Hematopoietic multipotent progenitor cell treated with erythropoietin and hydrocortisone succinate and interleukin-3 and kit ligand, for 17 days (in vitro differentiated cells): ENCODE measurements around the gene NPFF.
"Not testable (repeated sequence)": the region's sequence is repeated elsewhere in the genome, so short reads cannot be mapped to it uniquely, and the experiment has no call there.

ENCODE experiments used
- DNase-seq: peaks from one replicate; pipeline ENCODE4 v3.0.0-alpha.2; 2015; ENCODE audit warnings: low spot score

NPFF gene

DNA sequence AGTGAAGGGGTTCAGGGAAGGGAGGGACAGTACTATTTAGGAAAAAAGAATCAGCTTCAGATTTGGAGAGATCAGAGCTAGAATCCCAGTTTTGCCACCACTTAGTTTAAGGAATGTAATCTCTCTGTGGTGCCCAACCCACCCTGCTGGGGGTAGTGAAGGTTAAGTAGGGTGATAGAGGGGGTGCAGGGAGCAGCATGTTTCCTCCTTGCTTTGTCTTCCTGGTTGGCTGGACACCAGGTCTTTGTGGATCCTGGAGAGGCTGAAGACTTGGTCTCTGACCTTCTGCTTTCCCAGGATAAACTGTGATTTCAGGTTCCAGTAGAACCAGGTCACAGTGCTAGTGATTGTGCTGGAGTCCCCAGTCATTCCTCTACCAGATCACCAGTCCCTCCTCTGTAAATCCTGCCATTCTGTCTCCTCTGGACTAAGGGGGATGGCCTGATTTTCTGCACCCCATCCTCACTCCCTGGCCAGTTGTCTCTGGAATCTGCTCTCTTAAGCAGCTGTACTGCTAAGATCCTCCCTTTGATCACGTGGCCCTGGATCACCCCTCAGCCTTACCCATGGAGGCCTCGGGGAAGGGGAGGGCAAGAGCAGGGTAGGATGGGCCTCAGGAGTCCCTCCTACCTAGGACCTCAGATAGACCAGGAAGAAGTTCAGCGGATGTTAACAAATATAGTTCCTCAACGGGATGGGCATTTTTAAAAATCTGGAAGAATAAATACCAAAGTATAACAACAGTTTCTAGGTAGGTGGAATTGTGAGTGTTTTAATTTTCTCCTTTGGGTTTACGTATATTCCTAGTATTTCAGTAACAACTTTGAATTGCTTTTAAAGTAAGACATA, 11.2 kb downstream of the NPFF start:
- DNase-seq: no peak

DNA sequence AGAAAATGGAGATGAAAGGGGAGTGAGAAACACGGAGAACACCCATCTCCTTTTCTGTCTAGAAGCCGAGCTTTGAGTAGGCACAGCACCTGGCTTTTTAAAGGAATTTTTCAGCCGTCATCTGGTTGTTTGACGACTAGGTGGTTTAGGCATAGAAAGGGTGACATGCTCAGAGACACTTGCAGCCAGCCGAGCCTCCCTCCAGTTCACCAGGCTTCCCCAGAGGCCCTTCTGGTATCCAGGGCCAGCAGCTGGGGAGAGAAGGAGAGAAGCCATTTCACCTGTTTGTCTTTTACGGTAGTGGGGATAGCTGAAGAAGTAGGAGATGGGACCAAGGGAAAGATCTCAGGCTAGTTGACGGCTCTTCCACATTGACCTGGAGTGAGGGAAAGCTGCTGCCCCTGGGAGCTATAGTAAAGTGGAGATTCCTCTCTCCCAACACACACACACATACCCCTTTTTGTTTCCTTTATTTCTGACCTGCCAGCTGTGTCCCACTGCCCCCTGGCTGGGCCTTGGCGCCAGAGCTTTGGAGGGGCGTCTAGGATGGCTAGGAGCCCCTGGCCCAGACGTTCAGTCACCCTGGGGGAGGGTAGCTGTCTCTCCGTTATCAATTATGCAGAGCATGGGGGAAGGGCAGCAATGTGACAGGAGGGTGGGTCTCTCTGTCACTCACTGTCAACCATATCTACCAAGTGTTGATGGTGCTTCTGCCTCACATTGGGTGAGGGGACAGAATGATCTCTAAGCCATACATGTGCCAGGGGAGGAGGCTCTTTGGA, 13.5 kb downstream of the NPFF start:
- peak; percentile 30 for DNase-seq

DNA sequence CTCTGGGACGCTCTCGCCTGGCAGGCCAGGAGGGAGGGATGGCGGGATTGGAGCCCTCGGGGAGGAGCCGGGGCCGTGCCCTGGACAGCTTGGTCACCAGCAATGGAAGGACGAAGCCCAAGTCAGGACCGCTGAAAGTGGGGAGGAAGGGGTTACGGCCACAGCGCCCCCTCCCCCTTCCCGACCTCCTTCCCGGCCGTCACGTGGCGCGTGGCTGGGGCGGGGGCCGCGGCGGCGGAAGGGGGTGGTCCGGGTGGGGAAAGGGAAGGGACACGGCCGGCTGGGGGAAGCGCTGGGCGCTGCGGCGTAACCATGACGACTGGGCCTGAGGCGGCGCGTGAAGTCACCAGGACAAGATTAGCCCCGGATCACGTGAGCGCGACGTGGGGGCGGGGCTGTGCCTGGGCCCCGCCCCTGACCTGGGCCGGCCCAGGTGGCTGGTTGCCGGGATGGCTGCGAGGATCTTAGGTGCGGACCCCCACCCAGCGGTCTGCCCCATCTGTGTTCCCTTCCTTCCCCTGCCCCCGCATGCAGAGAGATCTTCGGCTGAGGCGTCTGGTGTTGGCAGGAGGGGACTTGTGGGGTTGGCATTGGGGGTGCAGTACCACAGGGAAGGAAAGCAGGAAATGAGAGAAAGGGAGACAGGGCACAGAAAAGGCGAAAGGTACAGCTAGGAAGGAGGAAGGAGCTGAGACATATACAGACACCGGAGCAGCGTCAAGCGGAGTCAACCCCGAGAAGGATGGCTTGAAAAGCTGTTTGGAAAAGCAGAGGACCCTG, 14.3 kb downstream of the NPFF start:
- peak; percentile 95 for DNase-seq

DNA sequence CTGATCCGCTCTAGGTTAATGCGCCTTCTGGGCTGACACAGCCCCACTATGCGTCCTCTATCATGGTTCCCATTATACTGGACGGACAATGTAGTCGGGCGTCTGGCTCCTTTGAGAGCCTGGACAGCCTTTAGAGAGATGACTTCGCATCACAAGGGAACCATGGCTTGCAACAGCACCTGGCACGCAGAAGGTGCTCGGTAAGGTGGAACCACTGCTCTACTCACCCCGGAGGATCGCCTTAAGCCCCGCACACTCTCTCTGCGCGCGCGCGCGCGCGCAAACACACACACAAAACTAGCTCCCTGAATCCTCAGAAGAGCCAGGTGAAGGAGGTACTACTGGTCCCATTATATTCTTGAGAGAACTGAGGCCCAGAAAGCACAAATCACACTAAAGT, 15.1 kb downstream of the NPFF start:
- DNase-seq: no peak

DNA sequence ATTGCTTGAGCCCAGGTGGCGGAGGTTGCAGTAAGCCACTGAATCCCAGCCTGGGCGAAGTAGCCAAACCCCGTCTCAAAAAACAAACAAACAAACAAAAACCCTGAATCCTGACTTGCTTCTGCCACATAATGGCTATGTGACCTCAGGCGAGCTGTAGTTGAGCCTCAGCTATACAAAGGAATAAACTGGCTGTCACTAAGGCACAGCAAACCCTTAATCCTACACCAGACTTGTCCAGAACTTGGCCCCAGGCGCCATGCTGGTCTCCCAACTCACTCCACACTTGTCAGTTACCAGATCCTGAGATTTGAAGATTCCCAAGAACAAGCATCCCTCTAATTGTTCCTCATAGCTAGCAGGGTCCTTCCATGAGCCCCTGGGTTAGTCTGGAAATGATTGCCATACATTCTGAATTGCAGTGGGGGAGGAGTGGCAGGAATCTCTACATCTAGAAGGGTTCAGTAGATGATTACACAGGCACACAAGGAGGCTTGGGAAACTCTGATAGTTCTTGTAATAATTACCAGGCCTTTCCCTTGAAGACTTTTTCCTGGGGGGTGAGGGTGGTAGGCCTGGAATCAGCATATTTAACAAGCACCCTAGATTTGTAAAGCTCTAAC, 17.9 kb downstream of the NPFF start:
- no peak for DNase-seq

DNA sequence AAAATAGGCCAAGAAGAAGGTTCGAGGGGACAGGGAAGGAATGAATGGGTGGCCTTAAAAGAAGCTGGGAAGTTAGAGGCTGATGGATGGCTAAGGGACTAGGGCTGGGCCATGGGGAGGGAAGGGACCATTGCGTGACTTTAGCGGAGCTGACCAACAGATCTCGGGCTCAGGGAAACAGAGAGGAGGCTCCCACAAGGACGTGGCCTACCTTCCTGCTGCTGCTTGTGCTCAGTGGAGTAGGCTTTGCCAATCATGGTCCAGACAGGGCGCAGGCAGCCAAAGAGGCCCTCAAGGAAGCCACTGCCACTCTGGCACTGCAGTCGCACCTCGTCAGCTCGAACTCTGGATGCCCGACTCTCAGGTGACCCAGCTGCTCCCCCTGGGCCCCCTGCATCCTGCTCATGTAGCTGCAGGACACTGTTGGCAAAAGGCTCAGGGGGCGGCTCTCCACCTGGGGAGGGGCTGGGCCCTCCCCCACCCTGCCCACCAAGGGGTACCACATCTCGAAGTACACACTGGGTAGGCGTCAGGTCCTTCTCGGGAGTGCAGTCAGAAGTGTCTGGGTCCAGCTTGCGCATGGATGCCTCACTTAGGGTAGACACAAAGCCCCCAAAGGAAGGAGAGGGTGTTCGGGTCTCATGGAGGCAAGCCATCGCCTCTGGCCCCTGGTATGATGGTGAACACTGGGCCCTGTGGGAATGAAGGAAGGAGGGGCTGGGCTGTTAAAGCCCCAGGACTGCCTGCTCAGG, 20.4 kb downstream of the NPFF start:
- no peak for DNase-seq

DNA sequence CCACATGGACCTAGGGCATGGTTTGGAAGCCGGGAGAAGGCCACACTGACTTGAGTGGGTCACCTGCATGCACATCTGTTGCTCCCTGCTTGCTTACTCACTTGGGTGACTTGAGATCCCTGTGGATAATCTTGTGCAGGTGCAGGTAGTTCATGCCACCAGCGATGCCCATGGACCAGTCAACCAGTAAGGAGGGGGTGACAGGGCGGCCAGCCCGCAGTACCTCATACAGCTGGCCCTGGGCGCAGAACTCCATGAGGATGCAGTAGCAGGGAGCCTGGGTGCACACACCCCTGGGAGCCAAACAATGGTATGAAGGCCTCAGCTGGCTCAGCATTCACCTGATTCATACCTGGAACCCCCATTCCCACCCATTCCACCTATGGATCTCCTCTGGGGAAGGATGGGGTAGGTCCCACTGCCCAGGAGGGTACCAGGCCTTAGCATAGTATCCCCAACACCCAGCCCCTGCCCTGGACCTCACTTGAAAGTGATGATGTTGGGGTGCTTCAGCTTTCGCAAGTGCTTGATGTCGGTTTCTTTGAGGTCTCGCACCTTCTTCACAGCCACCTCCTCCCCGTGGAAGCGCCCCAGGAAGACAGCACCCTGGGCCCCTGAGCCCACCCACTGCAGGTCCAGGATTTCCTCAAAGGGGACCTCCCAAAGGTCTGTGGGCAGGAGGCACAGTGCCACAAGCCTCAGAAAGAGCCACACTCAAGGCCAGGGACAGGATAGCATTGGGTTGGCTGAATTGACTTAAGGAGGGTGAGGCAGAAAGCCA, 21.1 kb downstream of the NPFF start:
- no peak for DNase-seq

DNA sequence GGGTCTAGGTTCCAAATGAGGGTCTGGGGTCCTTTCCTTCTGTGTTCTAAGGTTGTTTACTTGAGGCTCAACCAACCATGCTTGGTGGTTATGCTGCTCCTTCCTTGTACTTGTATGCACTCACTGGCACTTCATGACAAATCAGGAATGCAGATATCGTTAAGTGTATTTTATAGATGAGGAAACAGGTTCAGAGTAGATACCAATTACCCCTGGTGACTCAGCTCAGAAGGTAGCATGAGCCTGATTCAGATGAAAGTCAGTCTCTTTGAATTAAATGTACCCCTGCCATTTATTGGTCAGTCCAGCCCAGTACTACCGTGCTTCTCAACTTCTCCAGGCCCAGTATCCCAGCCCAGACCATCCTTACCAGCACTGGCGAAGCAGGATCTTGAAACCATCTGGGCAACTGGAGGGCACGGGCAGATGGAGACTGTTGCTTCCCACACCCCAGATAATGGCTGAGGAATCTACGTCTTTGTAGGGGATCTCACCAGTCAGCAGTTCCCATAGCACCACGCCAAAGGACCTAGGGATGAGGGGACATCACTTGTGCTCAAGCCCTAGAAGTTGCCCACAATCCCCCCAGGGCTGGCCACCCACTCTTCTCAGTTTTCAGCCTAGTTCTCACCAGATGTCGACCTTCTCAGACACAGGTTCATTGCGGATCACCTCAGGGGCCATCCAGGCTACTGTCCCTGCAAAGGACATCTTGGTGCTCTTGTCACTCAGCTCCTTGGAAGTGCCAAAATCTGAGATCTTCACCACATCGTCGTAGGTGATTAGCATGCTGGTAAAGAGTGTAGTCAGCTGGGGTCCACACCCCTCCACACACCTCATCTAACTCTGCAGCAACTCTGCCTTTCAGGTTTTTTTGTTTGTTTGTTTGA, 22.4 kb downstream of the NPFF start:
- DNase-seq: no peak

DNA sequence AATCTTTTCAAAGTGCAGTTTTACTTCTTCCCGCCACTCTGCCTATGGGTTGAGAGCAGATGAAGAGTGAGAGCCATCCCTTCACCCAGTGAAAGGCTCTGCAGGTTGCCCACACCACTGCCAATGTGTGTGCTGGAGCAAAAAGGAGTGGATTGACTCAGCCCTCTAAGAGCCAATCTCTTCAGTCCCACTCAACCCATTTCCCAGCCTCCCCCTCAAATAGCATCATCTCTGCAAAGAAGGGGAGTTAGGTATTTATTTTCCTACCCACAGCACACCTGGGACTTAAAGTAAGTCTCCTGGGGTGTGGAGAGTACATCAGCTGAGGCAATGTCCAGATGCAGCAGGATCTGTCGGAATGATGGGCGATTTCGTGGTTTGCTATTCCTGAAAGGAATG, 23.3 kb downstream of the NPFF start:
- DNase-seq: no peak

DNA sequence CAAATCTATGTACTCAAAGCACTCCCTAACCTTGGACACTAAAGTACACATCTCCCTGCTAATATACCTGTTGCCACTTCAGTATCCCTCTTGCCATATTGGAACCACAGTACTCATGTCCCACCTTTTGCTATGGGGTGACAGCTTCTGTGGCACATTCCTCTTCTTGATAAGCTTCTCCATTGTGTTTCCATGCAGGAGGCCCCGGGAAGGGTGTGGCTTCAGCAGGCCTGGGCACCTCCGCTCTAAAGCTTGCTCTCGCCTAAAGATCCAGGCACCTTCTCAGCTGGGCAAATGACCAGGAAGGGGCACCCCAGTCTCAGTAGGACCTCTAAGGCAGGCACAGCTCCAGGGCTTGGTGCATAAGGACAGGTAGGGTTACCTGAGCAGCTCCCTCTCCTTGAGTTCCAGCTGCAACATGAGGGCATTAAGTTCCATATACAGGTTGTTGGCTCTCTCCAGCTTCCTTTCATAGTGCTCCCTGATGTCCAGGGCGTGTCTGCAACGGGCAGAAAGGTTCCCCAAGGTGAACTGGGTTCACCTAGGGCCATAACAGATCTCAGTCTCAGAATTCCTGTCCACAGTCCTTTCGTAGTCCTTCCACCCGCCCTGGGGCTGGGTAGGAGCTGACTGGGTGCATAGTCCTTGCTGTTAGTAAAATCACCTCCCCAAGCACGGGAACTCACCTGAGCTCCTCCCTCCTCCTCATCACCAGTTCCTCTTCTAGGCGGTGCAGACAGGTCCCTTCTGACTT, 23.9 kb downstream of the NPFF start:
- DNase-seq: no peak

DNA sequence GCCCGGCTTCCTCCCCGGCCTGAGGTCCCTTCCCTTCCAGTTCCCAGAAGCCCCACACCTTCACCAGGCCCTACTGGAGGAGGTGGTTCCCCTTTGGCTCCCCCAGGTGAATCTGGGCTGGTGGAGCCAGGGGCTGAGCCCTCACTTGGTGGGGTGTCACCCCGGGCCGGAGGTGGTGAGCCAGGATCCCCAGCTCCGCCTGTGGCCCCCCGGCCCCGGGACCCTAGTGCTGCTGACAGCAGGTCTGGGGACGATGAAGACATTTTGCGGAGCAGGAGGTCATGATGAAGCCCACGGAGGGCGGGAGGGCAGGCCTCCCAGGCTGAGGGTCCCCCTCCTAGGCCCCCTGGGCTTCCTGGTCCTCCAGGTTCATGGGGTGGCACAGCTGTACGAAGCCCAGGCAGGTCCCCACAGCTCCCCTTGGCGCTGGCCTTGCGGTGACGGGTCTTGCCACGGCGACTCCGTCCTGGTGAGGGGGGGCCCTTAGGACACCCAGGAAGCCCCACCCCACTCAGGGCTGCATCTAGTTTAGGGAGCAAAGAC, 24.6 kb downstream of the NPFF start:
- no peak for DNase-seq

DNA sequence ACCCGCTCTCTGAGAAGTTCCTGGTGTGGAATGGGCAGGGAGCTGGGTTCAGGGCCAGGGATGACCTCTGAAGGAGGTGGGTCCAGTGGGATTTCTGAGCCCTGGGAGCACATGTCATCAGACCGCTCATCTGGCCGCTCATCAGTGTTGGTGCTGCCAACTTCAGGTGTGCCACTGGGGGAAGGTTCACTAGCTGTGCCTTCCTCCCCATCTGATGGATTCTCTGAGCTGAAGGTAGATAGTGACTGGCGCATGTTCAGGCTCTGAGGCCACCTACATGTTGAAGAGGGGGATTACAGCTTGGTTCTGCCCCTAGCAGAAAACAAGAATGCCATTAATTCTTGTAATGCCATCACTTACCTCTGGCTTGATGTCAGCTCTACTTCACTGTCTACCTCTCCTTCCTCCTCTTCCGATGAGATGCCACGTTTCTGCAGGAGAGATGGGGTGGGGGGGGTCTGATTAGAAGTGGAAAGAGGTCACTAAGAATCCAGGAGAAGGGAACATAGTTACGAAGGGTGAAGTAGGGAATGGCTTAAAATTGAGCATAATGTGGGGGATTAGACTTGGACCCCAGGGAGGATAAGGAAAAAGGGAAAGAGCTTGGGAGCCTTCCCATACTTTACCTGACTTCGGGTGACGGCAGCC, 25.2 kb downstream of the NPFF start:
- no peak for DNase-seq

DNA sequence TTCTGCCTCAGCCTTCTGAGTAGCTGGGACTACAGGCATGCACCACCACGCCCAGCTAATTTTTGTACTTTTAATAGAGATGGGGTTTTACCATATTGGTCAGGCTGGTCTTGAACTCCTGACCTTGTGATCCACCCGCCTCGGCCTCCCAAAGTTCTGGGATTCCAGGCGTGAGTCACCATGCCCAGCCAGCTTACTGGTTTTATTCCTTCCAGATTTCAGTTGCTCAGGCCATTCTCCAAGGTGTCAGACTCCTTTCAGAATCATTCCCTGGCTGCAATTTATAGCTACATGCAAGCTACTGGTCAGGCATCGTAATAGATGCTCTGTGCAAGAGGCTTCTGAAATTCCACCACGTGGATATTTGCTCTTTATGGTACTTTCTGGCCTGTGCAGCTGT, 25.8 kb downstream of the NPFF start:
- DNase-seq: not testable (repeated sequence)

DNA sequence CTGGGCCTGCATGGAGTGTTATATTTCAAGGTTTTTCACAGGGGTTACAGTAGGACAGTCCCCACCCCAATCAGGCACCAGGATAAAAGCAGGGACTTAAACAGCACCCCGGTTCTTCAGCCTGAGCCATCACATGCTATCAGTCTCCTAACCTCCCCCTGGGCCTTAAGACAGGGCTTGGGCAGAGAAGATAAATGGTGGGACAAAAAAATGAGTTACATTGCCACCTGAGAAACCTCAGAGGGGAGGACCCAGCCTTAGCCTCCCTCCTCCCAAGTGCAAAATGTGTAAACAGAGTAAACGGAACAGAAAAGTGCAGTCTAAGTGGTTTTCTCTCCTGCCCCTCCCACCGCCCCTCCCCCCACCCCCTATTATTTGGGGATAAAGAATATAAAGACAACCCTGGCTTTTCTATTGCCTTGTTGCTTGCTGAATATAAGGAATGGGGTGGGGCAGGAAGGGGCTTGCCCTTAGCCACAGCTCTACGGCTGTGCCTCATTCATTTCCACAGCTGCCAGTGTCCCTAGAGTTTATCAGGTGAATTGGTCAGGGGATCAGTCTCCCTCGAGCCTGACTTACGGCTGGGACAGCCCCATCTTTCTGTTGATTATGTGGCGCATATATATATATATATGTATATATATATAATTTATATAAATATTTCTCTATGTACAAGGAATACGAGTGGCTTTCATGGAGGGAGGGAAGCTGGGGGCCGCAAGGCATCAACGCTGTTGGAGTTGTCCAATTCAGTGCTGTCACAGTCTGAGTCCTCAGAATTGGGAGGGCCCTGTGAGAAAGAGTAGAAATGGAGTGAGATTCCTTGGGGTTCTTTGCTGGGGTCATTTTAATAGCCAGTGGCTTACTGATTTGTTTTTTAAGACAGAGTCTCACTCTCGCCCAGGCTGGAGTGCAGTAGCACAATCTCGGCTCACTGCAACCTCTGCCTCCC, 26.5 kb downstream of the NPFF start:
- no peak for DNase-seq

DNA sequence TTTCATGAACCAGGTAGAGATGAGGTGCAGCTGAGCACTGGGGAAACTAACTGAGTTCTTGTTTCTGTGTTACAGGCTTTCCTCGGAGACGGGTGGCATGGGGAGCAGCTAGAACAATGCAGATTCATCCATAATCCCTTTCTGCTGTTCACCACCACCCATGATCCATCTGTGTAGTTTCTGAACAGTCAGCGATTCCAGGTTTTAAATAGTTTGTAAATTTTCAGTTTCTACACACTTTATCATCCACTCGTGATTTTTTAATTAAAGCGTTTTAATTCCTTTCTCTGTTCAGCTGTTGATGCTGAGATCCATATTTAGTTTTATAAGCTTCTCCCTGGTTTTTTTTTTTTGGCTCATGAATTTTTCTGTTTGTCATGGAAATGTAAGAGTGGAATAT, 28.0 kb downstream of the NPFF start:
- DNase-seq: no peak

DNA sequence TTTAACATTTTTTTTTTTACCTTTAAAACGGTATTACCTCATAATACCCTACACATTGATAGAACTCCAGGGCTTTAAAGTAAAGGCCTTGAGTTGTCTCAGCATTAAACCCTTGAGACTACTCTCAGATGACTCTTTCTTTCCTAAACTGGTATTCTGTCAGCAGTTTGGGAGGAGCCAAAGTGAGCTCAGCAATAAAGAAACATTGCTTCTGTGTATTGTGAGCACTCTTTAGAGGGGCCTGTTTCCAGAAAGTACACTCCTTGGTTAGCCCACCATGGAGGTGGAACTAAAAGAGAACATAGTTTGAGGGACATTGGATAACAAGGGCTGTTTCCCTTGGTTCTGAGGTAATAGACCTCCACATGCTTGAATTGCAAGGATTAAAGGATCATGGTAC, 28.4 kb downstream of the NPFF start:
- no peak for DNase-seq

DNA sequence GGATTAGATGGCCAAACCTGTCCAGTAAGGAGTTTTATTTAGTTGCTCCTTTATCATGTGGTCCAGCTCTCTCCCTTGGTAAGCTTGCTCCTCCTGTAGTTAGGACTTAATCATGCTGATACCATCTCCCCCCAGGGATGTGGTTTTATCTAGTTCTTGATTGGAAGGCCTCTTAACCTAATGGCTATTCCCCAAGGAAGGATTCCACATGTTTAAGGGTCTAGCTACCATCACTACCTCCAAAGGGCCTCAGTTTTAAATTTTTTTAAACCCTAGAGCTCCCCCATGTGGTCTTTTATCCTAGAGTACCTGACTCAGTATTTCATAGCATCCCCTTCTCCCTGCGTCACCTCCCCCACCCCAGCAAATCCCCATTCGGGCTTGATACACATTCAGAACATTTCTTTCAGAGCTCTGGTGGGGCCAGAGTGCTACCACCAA, 30.5 kb downstream of the NPFF start:
- DNase-seq: peak; percentile 36
